Hepatocyte (in vitro differentiated cells): ENCODE measurements around the gene ENOPH1. TPM values are rescaled to one million over a fixed set of nuclear protein-coding genes. Genes with fewer than 3 reads are reported as not detected.
"Not testable (repeated sequence)": the region's sequence is repeated elsewhere in the genome, so short reads cannot be mapped to it uniquely, and the experiment has no call there.

Source experiments
- DNase-seq: peaks from one replicate; pipeline ENCODE4 v3.0.0-alpha.2; 2016; ENCODE audit warnings: low spot score
- H2AFZ ChIP-seq: fragments of 200-600 bp; sonication (generic); 2 replicates; pipeline ENCODE4 v1.6.0; 2016; ENCODE audit warnings: antibody characterized with exemption, mild to moderate bottlenecking
- H3K27ac ChIP-seq: fragments of 200-600 bp; sonication (generic); 2 replicates; pipeline ENCODE4 v1.5.1; 2016; ENCODE audit warnings: mild to moderate bottlenecking
- H3K27me3 ChIP-seq: fragments of 200-600 bp; sonication (generic); 2 replicates; pipeline ENCODE4 v1.6.1; 2016
- H3K36me3 ChIP-seq: fragments of 200-600 bp; sonication (generic); replicated peaks from 2 replicates; pipeline ENCODE4 v1.5.1; 2016; ENCODE audit warnings: low read depth; ENCODE audit not compliant: insufficient read depth
- H3K4me1 ChIP-seq: fragments of 200-600 bp; sonication (generic); 2 replicates; pipeline ENCODE4 v1.5.1; 2016; ENCODE audit warnings: mild to moderate bottlenecking, moderate library complexity; ENCODE audit not compliant: insufficient read depth
- H3K4me2 ChIP-seq: fragments of 200-600 bp; sonication (generic); 2 replicates; pipeline ENCODE4 v1.6.0; 2016
- H3K4me3 ChIP-seq: fragments of 200-600 bp; sonication (generic); 2 replicates; pipeline ENCODE4 v1.5.1; 2016; ENCODE audit warnings: mild to moderate bottlenecking
- H3K79me2 ChIP-seq: fragments of 200-600 bp; sonication (generic); 2 replicates; pipeline ENCODE4 v1.6.0; 2017; ENCODE audit warnings: mild to moderate bottlenecking
- H3K9me2 ChIP-seq: fragments of 200-600 bp; sonication (generic); replicated peaks from 2 replicates; pipeline ENCODE4 v1.6.0; 2017; ENCODE audit warnings: mild to moderate bottlenecking; ENCODE audit not compliant: insufficient read depth
- H3K9me3 ChIP-seq: fragments of 200-600 bp; sonication (generic); 2 replicates; pipeline ENCODE4 v1.5.1; 2016; ENCODE audit warnings: low read depth, mild to moderate bottlenecking
- H4K20me1 ChIP-seq: fragments of 200-600 bp; sonication (generic); 2 replicates; pipeline ENCODE4 v1.6.0; 2016; ENCODE audit warnings: mild to moderate bottlenecking; ENCODE audit not compliant: insufficient read depth, poor library complexity, severe bottlenecking
- EZH2 ChIP-seq: fragments of 200-600 bp; sonication (generic); IDR thresholded peaks from 2 replicates; pipeline ENCODE4 v1.6.1; 2016; ENCODE audit warnings: antibody characterized with exemption, mild to moderate bottlenecking, borderline replicate concordance
- EZH2phosphoT487 ChIP-seq: fragments of 200-600 bp; sonication (generic); IDR thresholded peaks from one replicate; pipeline ENCODE4 v1.6.1; 2018; ENCODE audit warnings: antibody characterized with exemption, mild to moderate bottlenecking, low read depth, moderate library complexity; ENCODE audit not compliant: unreplicated experiment, severe bottlenecking
- WGBS: methylation state at CpG from one replicate; pipeline ENCODE4 v1.1.6; 2016; ENCODE audit warnings: low lambda C conversion rate; ENCODE audit errors: missing lambda C conversion rate; 5-methylcytosine and 5-hydroxymethylcytosine counted together
- polyA plus RNA-seq: library from polyadenylated mRNA; unstranded; fragments of >200 nt; fragmentation: Nextera tagmentation; extraction: Ambion mirVana; gene quantifications from 2 replicates; pipeline ENCODE4 v1.2.1, GENCODE V29; 2016
- total RNA-seq: library from RNA; depleted of rRNA; stranded (reverse); fragments of >200 nt; gene quantifications from 2 replicates; pipeline ENCODE4 v1.2.3, GENCODE V29; 2014
- TF ChIP-seq, protein P1 (sequence below): fragments of 200-600 bp; sonication (generic); IDR thresholded peaks from 2 replicates; pipeline ENCODE4 v1.5.1; 2016; ENCODE audit warnings: antibody characterized with exemption, mild to moderate bottlenecking; ENCODE audit not compliant: poor library complexity

The ENOPH1 gene
- total and polyA plus RNA-seq, 2 experiments from 2014 or later, result 35.9 to 59.6 TPM

DNA sequence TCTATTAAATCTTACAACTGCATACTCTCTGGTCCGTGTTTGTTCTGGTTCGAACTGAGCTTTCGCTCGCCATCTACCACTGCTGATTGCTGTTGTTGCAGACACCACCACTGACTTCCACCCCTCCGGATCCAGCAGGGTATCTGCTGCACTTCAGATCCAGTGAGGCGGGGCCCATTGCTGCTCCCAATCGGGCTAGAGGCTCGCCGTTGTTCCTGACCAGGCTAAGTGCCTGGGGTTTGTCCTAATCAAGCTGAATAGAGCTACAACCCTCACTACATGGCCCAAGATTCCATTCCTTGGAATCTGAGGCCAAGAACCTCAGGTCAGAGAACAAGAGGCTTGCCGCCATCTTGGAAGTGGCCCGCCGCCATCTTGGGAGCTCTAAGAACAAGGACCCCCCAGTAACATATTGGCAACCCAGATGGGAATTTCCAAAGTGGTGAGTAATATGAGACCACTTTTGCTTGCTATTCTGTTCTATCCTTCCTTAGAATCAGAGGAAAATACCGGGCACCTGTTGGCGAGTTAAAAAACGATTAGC lies 43.3 kb downstream of the ENOPH1 start:
- no peak for DNase-seq
- H3K36me3 ChIP-seq, result no peaks in the 10 kb centered on the region
- no peak overlapping the region for H2AFZ ChIP-seq
- no peak overlapping the region for H3K27ac ChIP-seq
- no peaks in the 10 kb centered on the region for H3K4me1 ChIP-seq
- no peaks in the 10 kb centered on the region for H3K9me2 ChIP-seq
- WGBS, result 97% methylated on average over 15 of the region's 15 CpGs
- H3K27me3 ChIP-seq, result no peaks in the 10 kb centered on the region
- TF ChIP-seq EZH2 (no peak), EZH2phosphoT487 (no peak)
- TF ChIP-seq, protein P1, sequence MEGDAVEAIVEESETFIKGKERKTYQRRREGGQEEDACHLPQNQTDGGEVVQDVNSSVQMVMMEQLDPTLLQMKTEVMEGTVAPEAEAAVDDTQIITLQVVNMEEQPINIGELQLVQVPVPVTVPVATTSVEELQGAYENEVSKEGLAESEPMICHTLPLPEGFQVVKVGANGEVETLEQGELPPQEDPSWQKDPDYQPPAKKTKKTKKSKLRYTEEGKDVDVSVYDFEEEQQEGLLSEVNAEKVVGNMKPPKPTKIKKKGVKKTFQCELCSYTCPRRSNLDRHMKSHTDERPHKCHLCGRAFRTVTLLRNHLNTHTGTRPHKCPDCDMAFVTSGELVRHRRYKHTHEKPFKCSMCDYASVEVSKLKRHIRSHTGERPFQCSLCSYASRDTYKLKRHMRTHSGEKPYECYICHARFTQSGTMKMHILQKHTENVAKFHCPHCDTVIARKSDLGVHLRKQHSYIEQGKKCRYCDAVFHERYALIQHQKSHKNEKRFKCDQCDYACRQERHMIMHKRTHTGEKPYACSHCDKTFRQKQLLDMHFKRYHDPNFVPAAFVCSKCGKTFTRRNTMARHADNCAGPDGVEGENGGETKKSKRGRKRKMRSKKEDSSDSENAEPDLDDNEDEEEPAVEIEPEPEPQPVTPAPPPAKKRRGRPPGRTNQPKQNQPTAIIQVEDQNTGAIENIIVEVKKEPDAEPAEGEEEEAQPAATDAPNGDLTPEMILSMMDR, result no peak
- H3K4me3 ChIP-seq, result no peak overlapping the region
- no peaks in the 10 kb centered on the region for H4K20me1 ChIP-seq
- H3K9me3 ChIP-seq, result no peaks in the 10 kb centered on the region
- no peaks in the 10 kb centered on the region for H3K79me2 ChIP-seq
- no peak overlapping the region for H3K4me2 ChIP-seq

DNA sequence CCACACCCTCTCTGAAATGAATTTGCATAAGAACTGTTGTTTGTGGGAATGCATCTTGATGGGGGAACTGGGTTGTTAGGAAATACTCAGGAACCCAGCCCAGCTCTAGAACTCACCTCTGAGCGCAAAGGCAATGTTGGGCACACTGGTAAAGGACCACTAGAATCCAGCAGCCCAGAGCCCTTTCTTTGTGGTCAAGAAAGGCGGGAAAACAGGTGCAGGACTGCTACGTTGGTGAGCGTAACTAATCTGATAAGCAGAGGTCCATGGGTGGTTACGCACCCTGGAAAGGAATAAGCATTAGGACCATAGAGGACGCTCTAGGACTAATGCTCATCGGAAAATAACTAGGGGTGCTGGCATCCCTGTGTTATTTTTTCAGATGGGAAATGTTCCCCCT lies 45.5 kb downstream of the ENOPH1 start:
- not testable (repeated sequence) for H3K4me2 ChIP-seq, H4K20me1 ChIP-seq, H2AFZ ChIP-seq, H3K4me3 ChIP-seq, H3K79me2 ChIP-seq, DNase-seq, H3K4me1 ChIP-seq, H3K9me3 ChIP-seq, H3K27ac ChIP-seq, H3K36me3 ChIP-seq, H3K27me3 ChIP-seq, H3K9me2 ChIP-seq
- WGBS, result 91% methylated on average over 7 of the region's 7 CpGs

DNA sequence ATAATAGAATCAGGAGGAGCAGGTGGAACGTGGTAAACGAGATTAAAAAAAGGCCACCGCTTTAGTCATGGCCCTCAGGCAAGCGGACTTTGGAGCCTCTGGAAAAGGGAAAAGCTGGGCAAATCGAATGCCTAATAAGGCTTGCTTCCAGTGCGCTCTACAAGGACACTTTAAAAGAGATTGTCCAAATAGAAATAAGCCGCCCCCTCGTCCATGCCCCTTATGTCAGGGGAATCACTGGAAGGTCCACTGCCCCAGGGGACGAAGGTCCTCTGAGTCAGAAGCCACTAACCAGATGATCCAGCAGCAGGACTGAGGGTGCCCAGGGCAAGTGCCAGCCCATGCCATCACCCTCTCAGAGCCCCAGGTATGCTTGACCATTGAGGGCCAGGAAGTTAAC lies 47.1 kb downstream of the ENOPH1 start:
- not testable (repeated sequence) for H3K4me3 ChIP-seq, H3K27ac ChIP-seq, H3K4me1 ChIP-seq, H3K79me2 ChIP-seq, H3K36me3 ChIP-seq, H3K27me3 ChIP-seq, H3K4me2 ChIP-seq, H3K9me3 ChIP-seq, H3K9me2 ChIP-seq, H4K20me1 ChIP-seq, DNase-seq, H2AFZ ChIP-seq
- 78% methylated on average over 9 of the region's 9 CpGs for WGBS

DNA sequence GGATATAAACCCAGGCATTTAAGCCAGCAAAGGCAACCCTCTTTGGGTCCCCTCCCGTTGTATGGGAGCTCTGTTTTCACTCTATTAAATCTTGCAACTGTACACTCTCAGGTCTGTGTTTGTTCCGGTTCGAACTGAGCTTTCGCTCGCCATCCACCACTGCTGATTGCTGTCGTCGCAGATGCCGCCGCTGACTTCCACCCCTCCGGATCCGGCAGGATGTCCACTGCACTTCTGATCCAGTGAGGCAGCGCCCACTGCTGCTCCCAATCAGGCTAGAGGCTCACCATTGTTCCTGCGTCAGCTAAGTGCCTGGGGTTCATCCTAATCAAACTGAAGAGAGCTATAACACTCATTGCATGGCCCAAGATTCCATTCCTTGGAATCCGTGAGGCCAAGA lies 49.2 kb downstream of the ENOPH1 start:
- no peaks in the 10 kb centered on the region for H3K9me2 ChIP-seq
- no peaks in the 10 kb centered on the region for H3K36me3 ChIP-seq
- H2AFZ ChIP-seq, result no peak overlapping the region
- H3K27ac ChIP-seq, result no peak overlapping the region
- H3K4me3 ChIP-seq, result no peak overlapping the region
- no peak overlapping the region for H3K4me2 ChIP-seq
- 96% methylated on average over 14 of the region's 14 CpGs for WGBS
- no peak for DNase-seq
- H3K79me2 ChIP-seq, result no peaks in the 10 kb centered on the region
- TF ChIP-seq EZH2phosphoT487 (no peak), EZH2 (no peak)
- TF ChIP-seq, protein P1, result no peak
- no peaks in the 10 kb centered on the region for H3K9me3 ChIP-seq
- no peaks in the 10 kb centered on the region for H3K27me3 ChIP-seq
- no peaks in the 10 kb centered on the region for H3K4me1 ChIP-seq
- no peaks in the 10 kb centered on the region for H4K20me1 ChIP-seq
